PC-3 (cell line): ENCODE data around the gene EEIG2. TPM values are rescaled to one million over a fixed set of nuclear protein-coding genes. Genes with fewer than 3 reads are reported as not detected.

Experiments used
- ATAC-seq: fragments of 200-7000 bp; cut with Tn5 transposase; 2 replicates; pipeline ENCODE4 v1.9.1; 2020; ENCODE audit warnings: mild to moderate bottlenecking, moderate library complexity
- BruUV-seq: library from RNA; stranded (reverse); fragments of 400-500 nt; replicated peaks from 2 replicates; lab custom pipeline; 2021; lab: Mats Ljungman, UMichigan
- CTCF ChIA-PET: fragments of 300-600 bp; sonication (Branson Sonifier 250); formaldehyde crosslinking; loops from one replicate; lab custom pipeline; 2022; ENCODE audit warnings: antibody characterized with exemption; lab: Charles Lee
- POLR2A ChIA-PET: fragments of 300-600 bp; sonication (Branson Sonifier 250); formaldehyde crosslinking; loops from one replicate; lab custom pipeline; 2022; ENCODE audit warnings: antibody characterized with exemption; ENCODE audit not compliant: unreplicated experiment; lab: Charles Lee
- DNase-seq: peaks from one replicate; pipeline ENCODE4 v3.0.0-alpha.2; 2015
- H2AFZ ChIP-seq: fragments of 300-600 bp; sonication (generic); 2 replicates; pipeline ENCODE4 v1.6.0; 2016; ENCODE audit warnings: antibody characterized with exemption, low read length
- H3F3A ChIP-seq: fragments of 300-600 bp; sonication (generic); one replicate; pipeline ENCODE4 v1.6.0; 2017; ENCODE audit warnings: antibody characterized with exemption, low read length, control low read depth, mild to moderate bottlenecking; ENCODE audit not compliant: unreplicated experiment
- H3K27ac ChIP-seq: fragments of 300-600 bp; sonication (generic); 2 replicates; pipeline ENCODE4 v1.5.1; 2016; ENCODE audit warnings: mild to moderate bottlenecking, low read length
- H3K27me3 ChIP-seq: fragments of 300-600 bp; sonication (generic); 2 replicates; pipeline ENCODE4 v1.6.1; 2016; ENCODE audit warnings: low read length, mixed read lengths
- H3K36me3 ChIP-seq: fragments of 300-600 bp; sonication (generic); 2 replicates; pipeline ENCODE4 v1.6.1; 2016; ENCODE audit warnings: low read depth, mixed run types, low read length, mixed read lengths
- H3K4me1 ChIP-seq: fragments of 300-600 bp; sonication (generic); 2 replicates; pipeline ENCODE4 v1.5.1; 2016; ENCODE audit warnings: low read length; ENCODE audit not compliant: insufficient read depth
- H3K4me2 ChIP-seq: fragments of 300-600 bp; sonication (generic); 2 replicates; pipeline ENCODE4 v1.6.0; 2016; ENCODE audit warnings: low read length
- H3K4me3 ChIP-seq: fragments of 300-600 bp; sonication (generic); 2 replicates; pipeline ENCODE4 v1.5.1; 2016; ENCODE audit warnings: mild to moderate bottlenecking, low read length, mixed read lengths
- H3K79me2 ChIP-seq: fragments of 300-600 bp; sonication (generic); 2 replicates; pipeline ENCODE4 v1.6.1; 2017; ENCODE audit warnings: low read length, mixed read lengths
- H3K9ac ChIP-seq: fragments of 300-600 bp; sonication (generic); 2 replicates; pipeline ENCODE4 v1.6.0; 2016; ENCODE audit warnings: mild to moderate bottlenecking, low read length
- H3K9me2 ChIP-seq: fragments of 300-600 bp; sonication (generic); replicated peaks from 2 replicates; pipeline ENCODE4 v1.6.1; 2016; ENCODE audit warnings: mixed run types, low read length, mixed read lengths
- H3K9me3 ChIP-seq: fragments of 300-600 bp; sonication (generic); 2 replicates; pipeline ENCODE4 v1.6.1; 2016; ENCODE audit warnings: low read length, mixed read lengths
- H4K20me1 ChIP-seq: fragments of 300-600 bp; sonication (generic); 2 replicates; pipeline ENCODE4 v1.6.1; 2016; ENCODE audit warnings: low read length, mixed read lengths
- EZH2 ChIP-seq: fragments of 300-600 bp; sonication (generic); IDR thresholded peaks from one replicate; pipeline ENCODE4 v1.6.1; 2017; ENCODE audit warnings: antibody characterized with exemption, mild to moderate bottlenecking, low read length; ENCODE audit not compliant: unreplicated experiment
- EZH2phosphoT487 ChIP-seq: fragments of 300-600 bp; sonication (generic); IDR thresholded peaks from 2 replicates; pipeline ENCODE4 v1.6.1; 2018; ENCODE audit warnings: mild to moderate bottlenecking, antibody characterized with exemption, low read length, borderline replicate concordance
- intact Hi-C: fragments of 100-400 bp; cut with micrococcal nuclease; formaldehyde crosslinking; loops from 2 replicates; pipeline ENCODE4 v1.9.0; 2023
- total RNA-seq: library from RNA; depleted of rRNA; stranded (reverse); fragments of >200 nt; gene quantifications from 2 replicates; pipeline ENCODE4 v1.2.3, GENCODE V29; 2014
- TF ChIP-seq, protein P1 (sequence below): fragments of 300-600 bp; sonication (generic); conservative IDR thresholded peaks from 2 replicates; pipeline ENCODE4 v1.5.1; 2017; ENCODE audit warnings: antibody characterized with exemption, low read depth, mild to moderate bottlenecking, low read length

Gene EEIG2
- total RNA-seq, 1 experiment from 2014 or later = 6.2 TPM

DNA sequence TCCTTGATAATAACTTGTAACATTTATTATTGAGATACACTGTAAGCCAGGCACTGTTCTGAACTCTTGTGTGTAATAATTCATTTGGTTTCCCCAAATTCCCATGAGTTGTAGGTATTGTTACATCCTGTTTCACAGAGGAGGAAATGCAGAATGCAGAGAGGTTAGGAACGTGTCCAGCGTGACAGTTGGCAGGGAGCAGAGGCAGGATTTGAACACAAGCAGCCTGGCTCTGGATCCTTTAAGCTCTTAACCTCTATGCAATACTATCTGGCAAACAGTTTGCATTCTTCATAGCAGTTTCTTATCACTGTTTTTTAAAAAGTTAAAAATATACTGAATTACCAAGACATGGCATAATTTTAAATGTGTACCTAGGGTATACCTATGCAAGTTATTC is 30.5 kb downstream of the EEIG2 start:
- intact Hi-C loops = loop anchor here (5.0 kb wide), 1 partner anchor 33 kb away; no protein-coding TSS in a partner anchor
- no peaks in the 10 kb centered on the region for H3K27me3 ChIP-seq
- no peak for TF ChIP-seq EZH2phosphoT487
- TF ChIP-seq EZH2 = no peak
- TF ChIP-seq, protein P1, sequence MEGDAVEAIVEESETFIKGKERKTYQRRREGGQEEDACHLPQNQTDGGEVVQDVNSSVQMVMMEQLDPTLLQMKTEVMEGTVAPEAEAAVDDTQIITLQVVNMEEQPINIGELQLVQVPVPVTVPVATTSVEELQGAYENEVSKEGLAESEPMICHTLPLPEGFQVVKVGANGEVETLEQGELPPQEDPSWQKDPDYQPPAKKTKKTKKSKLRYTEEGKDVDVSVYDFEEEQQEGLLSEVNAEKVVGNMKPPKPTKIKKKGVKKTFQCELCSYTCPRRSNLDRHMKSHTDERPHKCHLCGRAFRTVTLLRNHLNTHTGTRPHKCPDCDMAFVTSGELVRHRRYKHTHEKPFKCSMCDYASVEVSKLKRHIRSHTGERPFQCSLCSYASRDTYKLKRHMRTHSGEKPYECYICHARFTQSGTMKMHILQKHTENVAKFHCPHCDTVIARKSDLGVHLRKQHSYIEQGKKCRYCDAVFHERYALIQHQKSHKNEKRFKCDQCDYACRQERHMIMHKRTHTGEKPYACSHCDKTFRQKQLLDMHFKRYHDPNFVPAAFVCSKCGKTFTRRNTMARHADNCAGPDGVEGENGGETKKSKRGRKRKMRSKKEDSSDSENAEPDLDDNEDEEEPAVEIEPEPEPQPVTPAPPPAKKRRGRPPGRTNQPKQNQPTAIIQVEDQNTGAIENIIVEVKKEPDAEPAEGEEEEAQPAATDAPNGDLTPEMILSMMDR = no peak
- no TSS peak for BruUV-seq
- no peaks in the 10 kb centered on the region for H3K36me3 ChIP-seq
- H2AFZ ChIP-seq = no peak overlapping the region
- H3K27ac ChIP-seq = peak overlapping the region; percentile 62
- peaks cover 29% of the 10 kb centered on the region for H3K4me1 ChIP-seq
- CTCF ChIA-PET = no interaction called here
- no peak for ATAC-seq
- no peaks in the 10 kb centered on the region for H3F3A ChIP-seq
- POLR2A ChIA-PET = no interaction called here
- H3K79me2 ChIP-seq = no peaks in the 10 kb centered on the region
- no peaks in the 10 kb centered on the region for H3K9me2 ChIP-seq
- peak overlapping the region; percentile 33 for H3K9ac ChIP-seq
- H4K20me1 ChIP-seq = no peaks in the 10 kb centered on the region
- H3K4me3 ChIP-seq = no peak overlapping the region
- peak overlapping the region; percentile 40 for H3K4me2 ChIP-seq
- no peak for DNase-seq
- H3K9me3 ChIP-seq = no peaks in the 10 kb centered on the region

DNA sequence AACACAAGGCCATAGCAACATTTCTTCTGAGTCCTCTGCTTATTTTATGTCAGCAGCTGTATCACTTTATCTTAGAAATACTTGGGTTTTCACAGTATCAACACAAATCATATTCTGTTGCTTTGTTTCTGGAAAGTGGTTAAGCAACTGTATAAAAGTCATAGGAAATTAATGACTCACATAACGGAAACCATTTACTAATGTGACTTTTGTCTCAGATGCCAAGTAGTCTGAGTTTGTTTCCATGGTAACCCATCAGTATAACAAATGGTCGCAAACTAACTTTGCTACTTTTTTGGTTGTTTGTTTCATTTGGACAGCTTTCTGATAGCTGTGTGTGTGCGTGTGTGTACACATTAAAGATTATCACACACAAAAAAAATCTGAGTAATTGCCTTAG is 31.1 kb downstream of the EEIG2 start:
- intact Hi-C loops = loop anchor here (5.0 kb wide), 1 partner anchor 34 kb away; no protein-coding TSS in a partner anchor
- BruUV-seq = no TSS peak
- peak overlapping the region; percentile 40 for H3K4me2 ChIP-seq
- no peaks in the 10 kb centered on the region for H3K9me3 ChIP-seq
- peaks cover 33% of the 10 kb centered on the region for H3K4me1 ChIP-seq
- ATAC-seq (peak; percentile 51), DNase-seq (peak; percentile 78)
- no peaks in the 10 kb centered on the region for H3K36me3 ChIP-seq
- TF ChIP-seq EZH2 (no peak), EZH2phosphoT487 (no peak)
- TF ChIP-seq, protein P1 = no peak
- H4K20me1 ChIP-seq = no peaks in the 10 kb centered on the region
- no peaks in the 10 kb centered on the region for H3K79me2 ChIP-seq
- POLR2A ChIA-PET = no interaction called here
- H3K27ac ChIP-seq = peak overlapping the region; percentile 86
- CTCF ChIA-PET = no interaction called here
- H3F3A ChIP-seq = no peaks in the 10 kb centered on the region
- no peak overlapping the region for H3K4me3 ChIP-seq
- no peak overlapping the region for H2AFZ ChIP-seq
- no peaks in the 10 kb centered on the region for H3K9me2 ChIP-seq
- H3K9ac ChIP-seq = peak overlapping the region; percentile 71
- H3K27me3 ChIP-seq = no peaks in the 10 kb centered on the region

DNA sequence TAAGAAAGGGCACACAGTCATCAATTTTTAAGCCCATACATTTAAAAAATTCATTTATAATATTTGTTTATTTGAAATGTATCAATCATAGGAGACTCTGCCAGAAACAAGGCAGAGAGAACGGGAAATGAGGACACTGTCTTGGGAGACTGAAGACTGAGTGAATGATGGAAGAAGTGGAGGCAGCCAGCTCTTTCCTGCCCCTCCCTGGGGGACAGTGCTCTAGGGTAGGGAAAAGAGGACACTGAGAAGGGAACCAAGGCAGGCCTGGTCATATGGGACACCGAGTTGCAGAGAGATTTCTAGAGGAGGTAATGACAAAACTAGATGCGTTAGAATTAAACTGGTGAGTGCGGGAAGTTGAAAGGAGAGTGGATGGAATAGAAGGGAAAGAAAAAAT is 31.6 kb downstream of the EEIG2 start:
- no peaks in the 10 kb centered on the region for H3K27me3 ChIP-seq
- no peaks in the 10 kb centered on the region for H3K36me3 ChIP-seq
- no peaks in the 10 kb centered on the region for H3K9me3 ChIP-seq
- intact Hi-C loops = loop anchor here (5.0 kb wide), 1 partner anchor 34 kb away; no protein-coding TSS in a partner anchor
- ATAC-seq (no peak), DNase-seq (no peak)
- no TSS peak for BruUV-seq
- ChIA-PET POLR2A (no interaction called here), CTCF (no interaction called here)
- H3K27ac ChIP-seq = peak overlapping the region; percentile 86
- peaks cover 33% of the 10 kb centered on the region for H3K4me1 ChIP-seq
- peak overlapping the region; percentile 71 for H3K9ac ChIP-seq
- no peaks in the 10 kb centered on the region for H4K20me1 ChIP-seq
- no peak overlapping the region for H2AFZ ChIP-seq
- no peaks in the 10 kb centered on the region for H3K9me2 ChIP-seq
- no peaks in the 10 kb centered on the region for H3K79me2 ChIP-seq
- no peak overlapping the region for H3K4me3 ChIP-seq
- H3K4me2 ChIP-seq = peak overlapping the region; percentile 23
- no peaks in the 10 kb centered on the region for H3F3A ChIP-seq
- TF ChIP-seq EZH2phosphoT487 = no peak
